NCI-H345 (cell line): ENCODE data around the gene PXMP4.

ENCODE experiments used
- DNase-seq: peaks from one replicate; lab custom pipeline; 2025; lab: John Stamatoyannopoulos, UW

Gene PXMP4

GRCh38 chr20:33731693-33732165 is 11.6 kb upstream of the PXMP4 start, which contains the start of gene ZNF341:
TSS of gene ZNF341 (plus strand) at chr20:33731996. CDS start at chr20:33732022, 26 bp downstream.
- peak; percentile 98 for DNase-seq

- no peak for DNase-seq
Measured at GRCh38 chr20:33730946-33731692, 11.0 kb upstream of the PXMP4 start.

GRCh38 chr20:33729101-33729500 is 9.0 kb upstream of the PXMP4 start:
- DNase-seq: no peak

DNA sequence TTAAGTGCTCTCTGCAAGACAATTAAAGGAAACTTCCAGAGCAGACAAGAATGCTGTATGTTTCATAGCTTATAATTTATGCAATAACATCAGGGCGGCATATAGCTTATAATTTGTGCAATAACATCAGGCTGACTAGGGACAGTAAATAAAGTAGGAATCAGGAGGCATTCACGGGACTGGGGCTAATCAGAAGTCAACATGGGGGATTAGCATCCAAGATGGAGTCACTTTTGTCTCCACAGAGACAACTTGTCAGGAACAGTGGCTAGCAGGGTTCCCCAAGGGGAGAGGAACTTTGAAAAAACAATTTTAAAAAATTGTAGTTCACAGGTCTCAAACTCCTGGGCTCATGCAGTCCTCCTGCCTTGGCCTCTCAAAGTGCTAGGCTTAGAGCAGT is 8.4 kb upstream of the PXMP4 start:
- no peak for DNase-seq

DNA sequence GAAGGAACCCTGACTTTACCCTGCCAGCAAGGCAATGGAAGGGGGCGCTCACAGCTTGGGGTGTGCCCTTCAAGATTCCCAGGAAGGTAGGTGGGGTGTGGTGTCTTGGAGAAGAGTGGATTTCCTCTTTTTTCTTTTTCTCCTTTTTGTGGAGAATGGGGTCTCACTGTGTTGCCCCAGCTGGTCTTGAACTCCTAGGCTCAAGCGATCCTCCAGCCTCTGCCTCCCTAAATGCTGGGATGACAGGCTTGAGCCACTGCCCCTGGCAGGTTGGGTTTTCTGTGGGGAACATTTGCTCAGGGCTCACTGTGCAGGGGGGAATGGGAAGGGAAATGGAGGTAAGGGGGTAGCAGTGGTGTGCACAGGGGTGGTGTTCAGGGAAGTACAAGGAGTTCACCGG is 7.7 kb upstream of the PXMP4 start:
- DNase-seq: no peak

DNA sequence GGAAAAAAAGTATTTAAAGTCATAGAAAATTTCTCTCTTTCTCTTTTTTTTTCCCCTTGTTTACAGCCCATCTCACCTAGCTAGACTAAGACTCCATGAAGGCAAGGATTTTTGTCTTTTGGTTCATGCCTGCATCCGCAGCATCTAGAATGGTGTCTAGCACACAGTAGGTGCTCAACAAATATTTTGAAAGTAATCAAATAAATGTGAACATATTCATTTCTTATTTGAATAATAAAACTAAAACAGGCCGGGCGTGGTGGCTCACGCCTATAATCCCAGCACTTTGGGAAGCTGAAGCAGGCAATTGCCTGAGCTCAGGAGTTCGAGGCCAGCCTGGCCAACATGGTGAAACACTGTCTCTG is 7.0 kb upstream of the PXMP4 start:
- DNase-seq: no peak

- no peak for DNase-seq
Measured at GRCh38 chr20:33725607-33726264, 5.6 kb upstream of the PXMP4 start.

DNA sequence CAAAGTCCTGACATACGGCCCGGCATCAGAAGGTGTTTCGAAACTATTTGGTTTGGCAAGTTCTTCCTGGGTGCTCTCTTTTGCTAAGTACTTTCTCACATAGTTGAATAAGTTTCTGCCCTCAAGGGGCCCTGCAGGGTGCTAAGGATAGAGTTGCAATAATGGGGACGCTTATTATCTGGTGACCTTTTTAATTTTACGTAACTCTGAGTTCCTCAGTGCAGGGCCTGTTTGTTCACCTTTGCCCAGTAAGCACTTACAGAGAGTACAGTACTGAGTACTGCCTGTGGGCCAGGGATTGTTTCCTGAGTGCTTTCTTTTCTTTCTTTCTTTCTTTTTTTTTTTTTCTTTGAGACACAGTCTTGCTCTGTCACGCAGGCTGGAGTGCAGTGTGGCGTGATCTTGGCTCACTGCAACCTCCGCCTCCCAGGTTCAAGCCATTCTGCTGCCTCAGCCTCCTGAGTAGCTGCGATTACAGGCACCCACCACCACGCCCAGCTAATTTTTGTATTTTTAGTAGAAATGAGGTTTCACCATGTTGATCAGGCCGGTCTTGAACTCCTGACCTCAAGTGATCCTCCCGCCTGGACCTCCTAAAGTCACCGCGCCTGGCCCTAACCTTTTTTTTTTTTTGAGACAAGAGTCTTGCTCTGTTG is 4.5 kb upstream of the PXMP4 start:
- no peak for DNase-seq

- no peak for DNase-seq
Measured at GRCh38 chr20:33721391-33722140, 1.5 kb upstream of the PXMP4 start.

- DNase-seq: no peak
Measured at GRCh38 chr20:33719277-33719988, 677 bp downstream of the PXMP4 start.

DNA sequence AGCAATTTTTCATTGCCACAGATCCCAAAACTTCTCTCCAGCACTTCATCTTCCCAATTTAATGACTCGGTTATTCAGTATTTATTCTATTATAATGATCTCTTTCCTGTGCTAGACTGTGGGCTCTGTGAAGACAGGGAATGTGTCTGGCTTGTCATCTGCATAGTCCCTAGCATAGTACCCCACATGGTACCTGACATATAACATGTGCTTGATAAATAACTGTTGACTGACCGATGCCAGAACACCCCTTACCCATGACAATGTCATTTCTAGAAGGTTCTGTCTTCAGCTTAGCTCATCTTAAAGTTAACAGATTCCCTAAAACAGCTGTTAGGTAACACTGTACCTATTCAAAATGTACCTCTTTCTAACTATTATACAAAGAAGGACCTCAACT is 3.6 kb downstream of the PXMP4 start:
- DNase-seq: no peak

DNA sequence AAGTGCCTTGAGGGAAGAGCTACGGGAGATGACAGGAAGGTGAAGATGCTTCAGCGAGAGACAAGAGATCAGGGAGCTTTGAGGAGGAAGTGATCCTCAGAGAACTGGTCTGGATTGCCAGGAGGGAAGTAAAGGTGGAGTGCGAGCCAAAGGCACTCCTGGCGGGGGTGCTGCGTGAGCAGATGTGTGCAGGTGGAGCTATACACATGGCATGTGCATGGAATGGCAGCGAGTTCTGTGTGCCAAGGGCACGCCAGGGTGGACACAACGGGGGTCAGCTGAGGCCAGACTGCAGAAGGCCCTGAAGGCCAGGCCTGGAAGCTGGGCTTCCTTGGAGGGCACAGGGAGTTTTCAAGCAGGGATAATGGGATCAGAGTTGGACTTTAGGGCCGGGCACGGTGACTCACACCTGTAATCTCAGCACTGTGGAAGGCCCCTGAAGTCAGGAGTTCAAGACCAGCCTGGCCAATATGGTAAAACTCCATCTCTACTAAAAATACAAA is 6.2 kb downstream of the PXMP4 start:
- no peak for DNase-seq

DNA sequence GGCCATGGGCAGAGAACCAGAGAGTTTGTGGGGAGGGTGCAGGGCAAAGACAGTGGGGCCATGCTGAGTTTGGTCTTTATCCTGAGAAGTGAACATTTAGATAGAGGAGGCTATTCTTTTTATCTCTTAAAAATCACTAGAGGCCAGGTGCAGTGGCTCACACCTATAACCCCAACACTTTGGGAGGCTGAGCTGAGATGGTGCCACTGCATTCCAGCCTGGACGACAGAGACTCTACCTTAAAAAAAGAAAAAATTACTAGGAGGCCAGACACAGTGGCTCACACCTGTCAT is 8.7 kb downstream of the PXMP4 start:
- DNase-seq: no peak

DNA sequence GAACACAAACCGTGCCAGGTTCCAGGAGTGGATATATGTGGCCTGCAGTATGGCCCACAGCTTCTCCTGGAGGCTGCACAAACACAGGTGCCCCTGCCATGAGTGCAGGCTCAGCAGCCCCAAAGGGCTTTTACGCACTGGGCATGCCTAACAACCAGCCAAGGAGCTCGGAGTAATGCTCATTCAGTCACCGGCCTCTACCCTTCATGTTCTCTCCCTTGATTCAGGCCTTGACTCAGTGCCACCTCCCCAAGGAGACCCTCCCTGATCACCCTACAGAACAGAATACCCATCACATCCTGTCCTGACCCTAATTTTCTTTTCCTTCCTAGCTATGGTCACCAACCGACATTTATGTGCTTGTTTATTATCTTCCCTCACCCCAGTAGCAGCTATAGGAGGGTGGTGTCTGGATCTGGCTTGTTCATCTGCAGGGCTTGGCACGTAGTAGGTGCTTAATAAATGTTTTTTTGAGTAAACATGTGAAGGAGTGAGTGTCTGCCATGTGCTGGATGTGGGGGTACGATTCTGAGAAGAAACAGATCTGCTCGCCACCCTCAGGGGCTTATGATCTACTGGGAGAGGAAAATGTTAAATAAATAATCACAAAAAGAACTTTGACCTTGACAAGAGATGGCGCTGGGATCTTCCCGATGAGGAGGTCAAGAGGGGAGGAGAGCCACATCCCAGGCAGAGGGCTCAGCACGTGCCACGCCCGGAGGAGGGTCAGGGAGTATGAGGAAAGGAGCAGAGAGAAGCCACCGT is 9.2 kb downstream of the PXMP4 start:
- no peak for DNase-seq

DNA sequence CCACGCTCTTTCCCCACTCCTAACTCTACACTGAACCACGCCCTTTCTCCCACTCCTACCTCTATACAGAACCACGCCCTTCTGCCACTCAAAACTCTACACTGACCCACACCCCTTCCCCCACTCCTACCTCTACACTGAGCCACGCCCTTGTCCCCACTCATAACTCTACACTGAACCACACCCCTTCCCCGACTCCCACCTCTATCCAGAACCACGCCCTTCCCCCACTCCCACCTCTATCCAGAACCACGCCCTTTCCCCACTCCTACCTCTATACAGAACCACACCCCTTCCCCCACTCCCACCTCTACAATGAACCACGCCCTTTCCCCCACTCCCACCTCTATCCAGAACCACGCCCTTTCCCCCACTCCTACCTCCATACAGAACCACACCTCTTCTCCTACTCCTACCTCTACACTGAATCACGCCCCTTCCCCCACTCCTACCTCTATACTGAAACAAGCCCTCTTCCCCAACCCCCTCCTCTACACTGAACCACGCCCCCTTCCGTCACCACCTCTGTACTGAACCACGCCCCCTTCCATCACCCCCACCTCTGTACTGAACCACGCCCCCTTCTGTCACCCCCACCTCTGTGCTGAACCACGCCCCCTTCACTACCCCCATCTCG is 10.1 kb downstream of the PXMP4 start:
- no peak for DNase-seq

- no peak for DNase-seq
Measured at GRCh38 chr20:33709398-33709797, 10.7 kb downstream of the PXMP4 start.

- DNase-seq: no peak
Measured at GRCh38 chr20:33707668-33708067, 12.4 kb downstream of the PXMP4 start.

GRCh38 chr20:33704197-33704924 is 15.7 kb downstream of the PXMP4 start:
- no peak for DNase-seq

- DNase-seq: no peak
Measured at GRCh38 chr20:33703498-33704137, 16.5 kb downstream of the PXMP4 start.
